A549 (cell line): ENCODE results near the gene FAM219A.

Source experiments
- ESRRA ChIP-seq: fragments of 150-350 bp; IDR thresholded peaks from 2 replicates; pipeline ENCODE4 v1.6.1; 2014; ENCODE audit warnings: mild to moderate bottlenecking, low read length, borderline replicate concordance
- TF ChIP-seq, protein P1 (sequence below): fragments of >200 bp; sonication (Bioruptor Twin); formaldehyde crosslinking; IDR thresholded peaks from 3 replicates; pipeline ENCODE4 v1.5.1; 2016
- TF ChIP-seq, protein P2 (sequence below): fragments of >200 bp; sonication (Bioruptor Twin); formaldehyde crosslinking; IDR thresholded peaks from 3 replicates; pipeline ENCODE4 v1.6.1; 2016
- TF ChIP-seq, protein P3 (sequence below): fragments of 200-600 bp; sonication (generic); IDR thresholded peaks from 2 replicates; pipeline ENCODE4 v1.6.1; 2016; ENCODE audit warnings: antibody characterized with exemption, mild to moderate bottlenecking, moderate library complexity

DNA sequence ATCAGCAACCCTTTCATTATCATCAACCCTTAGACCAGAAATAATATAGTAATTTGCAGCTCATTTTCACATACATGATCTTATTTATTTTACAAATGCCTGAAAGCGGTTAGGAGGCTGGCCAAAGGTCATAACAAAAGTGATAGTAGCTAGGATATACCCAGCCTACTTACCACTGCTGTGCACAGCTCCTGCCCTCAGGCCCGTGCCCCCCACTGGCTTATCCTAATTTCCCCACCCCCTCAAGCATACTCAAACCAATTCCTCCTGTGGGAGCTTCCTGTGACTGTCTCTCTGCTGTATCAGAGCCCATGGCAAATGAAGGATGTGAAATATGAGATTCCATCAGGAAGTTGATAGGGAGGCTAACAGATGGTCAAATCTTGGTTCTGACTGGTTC lies 14.8 kb downstream of the FAM219A start:
- TF ChIP-seq, protein P1, sequence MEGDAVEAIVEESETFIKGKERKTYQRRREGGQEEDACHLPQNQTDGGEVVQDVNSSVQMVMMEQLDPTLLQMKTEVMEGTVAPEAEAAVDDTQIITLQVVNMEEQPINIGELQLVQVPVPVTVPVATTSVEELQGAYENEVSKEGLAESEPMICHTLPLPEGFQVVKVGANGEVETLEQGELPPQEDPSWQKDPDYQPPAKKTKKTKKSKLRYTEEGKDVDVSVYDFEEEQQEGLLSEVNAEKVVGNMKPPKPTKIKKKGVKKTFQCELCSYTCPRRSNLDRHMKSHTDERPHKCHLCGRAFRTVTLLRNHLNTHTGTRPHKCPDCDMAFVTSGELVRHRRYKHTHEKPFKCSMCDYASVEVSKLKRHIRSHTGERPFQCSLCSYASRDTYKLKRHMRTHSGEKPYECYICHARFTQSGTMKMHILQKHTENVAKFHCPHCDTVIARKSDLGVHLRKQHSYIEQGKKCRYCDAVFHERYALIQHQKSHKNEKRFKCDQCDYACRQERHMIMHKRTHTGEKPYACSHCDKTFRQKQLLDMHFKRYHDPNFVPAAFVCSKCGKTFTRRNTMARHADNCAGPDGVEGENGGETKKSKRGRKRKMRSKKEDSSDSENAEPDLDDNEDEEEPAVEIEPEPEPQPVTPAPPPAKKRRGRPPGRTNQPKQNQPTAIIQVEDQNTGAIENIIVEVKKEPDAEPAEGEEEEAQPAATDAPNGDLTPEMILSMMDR = no peak
- no peak for TF ChIP-seq ESRRA
- TF ChIP-seq, protein P2, sequence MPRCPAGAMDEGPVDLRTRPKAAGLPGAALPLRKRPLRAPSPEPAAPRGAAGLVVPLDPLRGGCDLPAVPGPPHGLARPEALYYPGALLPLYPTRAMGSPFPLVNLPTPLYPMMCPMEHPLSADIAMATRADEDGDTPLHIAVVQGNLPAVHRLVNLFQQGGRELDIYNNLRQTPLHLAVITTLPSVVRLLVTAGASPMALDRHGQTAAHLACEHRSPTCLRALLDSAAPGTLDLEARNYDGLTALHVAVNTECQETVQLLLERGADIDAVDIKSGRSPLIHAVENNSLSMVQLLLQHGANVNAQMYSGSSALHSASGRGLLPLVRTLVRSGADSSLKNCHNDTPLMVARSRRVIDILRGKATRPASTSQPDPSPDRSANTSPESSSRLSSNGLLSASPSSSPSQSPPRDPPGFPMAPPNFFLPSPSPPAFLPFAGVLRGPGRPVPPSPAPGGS = no peak
- TF ChIP-seq, protein P3, sequence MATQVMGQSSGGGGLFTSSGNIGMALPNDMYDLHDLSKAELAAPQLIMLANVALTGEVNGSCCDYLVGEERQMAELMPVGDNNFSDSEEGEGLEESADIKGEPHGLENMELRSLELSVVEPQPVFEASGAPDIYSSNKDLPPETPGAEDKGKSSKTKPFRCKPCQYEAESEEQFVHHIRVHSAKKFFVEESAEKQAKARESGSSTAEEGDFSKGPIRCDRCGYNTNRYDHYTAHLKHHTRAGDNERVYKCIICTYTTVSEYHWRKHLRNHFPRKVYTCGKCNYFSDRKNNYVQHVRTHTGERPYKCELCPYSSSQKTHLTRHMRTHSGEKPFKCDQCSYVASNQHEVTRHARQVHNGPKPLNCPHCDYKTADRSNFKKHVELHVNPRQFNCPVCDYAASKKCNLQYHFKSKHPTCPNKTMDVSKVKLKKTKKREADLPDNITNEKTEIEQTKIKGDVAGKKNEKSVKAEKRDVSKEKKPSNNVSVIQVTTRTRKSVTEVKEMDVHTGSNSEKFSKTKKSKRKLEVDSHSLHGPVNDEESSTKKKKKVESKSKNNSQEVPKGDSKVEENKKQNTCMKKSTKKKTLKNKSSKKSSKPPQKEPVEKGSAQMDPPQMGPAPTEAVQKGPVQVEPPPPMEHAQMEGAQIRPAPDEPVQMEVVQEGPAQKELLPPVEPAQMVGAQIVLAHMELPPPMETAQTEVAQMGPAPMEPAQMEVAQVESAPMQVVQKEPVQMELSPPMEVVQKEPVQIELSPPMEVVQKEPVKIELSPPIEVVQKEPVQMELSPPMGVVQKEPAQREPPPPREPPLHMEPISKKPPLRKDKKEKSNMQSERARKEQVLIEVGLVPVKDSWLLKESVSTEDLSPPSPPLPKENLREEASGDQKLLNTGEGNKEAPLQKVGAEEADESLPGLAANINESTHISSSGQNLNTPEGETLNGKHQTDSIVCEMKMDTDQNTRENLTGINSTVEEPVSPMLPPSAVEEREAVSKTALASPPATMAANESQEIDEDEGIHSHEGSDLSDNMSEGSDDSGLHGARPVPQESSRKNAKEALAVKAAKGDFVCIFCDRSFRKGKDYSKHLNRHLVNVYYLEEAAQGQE = no peak
